A673 (cell line): ENCODE measurements around the gene BICC1. TPM values are rescaled to one million over a fixed set of nuclear protein-coding genes. Genes with fewer than 3 reads are reported as not detected.

ENCODE experiments used
- BruUV-seq: library from RNA; stranded (reverse); fragments of 400-500 nt; replicated peaks from 2 replicates; lab custom pipeline; 2021; lab: Mats Ljungman, UMichigan
- CTCF ChIA-PET: fragments of 300-600 bp; sonication (Branson Sonifier 250); formaldehyde crosslinking; loops from one replicate; lab custom pipeline; 2022; ENCODE audit warnings: antibody characterized with exemption; lab: Charles Lee
- POLR2A ChIA-PET: fragments of 300-600 bp; sonication (Branson Sonifier 250); formaldehyde crosslinking; loops from one replicate; lab custom pipeline; 2022; ENCODE audit warnings: antibody characterized with exemption; ENCODE audit not compliant: low non-redundant PET; lab: Charles Lee
- DNase-seq: peaks from one replicate; pipeline ENCODE4 v3.0.0-alpha.2; 2015; ENCODE audit warnings: low spot score
- H3K27ac ChIP-seq: fragments of 200-600 bp; sonication (generic); 2 replicates; pipeline ENCODE4 v1.5.1; 2016; ENCODE audit warnings: mixed run types, low read depth, mild to moderate bottlenecking, mixed read lengths, antibody characterized with exemption, low read length; ENCODE audit not compliant: poor library complexity, severe bottlenecking
- H3K27me3 ChIP-seq: fragments of 200-600 bp; sonication (generic); replicated peaks from 2 replicates; pipeline ENCODE4 v1.6.1; 2017; ENCODE audit warnings: mixed run types, low read depth, mild to moderate bottlenecking, mixed read lengths, antibody characterized with exemption, low read length; ENCODE audit not compliant: insufficient read depth, poor library complexity
- H3K36me3 ChIP-seq: fragments of 200-600 bp; sonication (generic); 2 replicates; pipeline ENCODE4 v1.6.1; 2016; ENCODE audit warnings: mixed run types, mild to moderate bottlenecking, mixed read lengths, antibody characterized with exemption, low read length; ENCODE audit not compliant: insufficient read depth, poor library complexity, severe bottlenecking
- H3K4me1 ChIP-seq: fragments of 200-600 bp; sonication (generic); 2 replicates; pipeline ENCODE4 v1.6.1; 2017; ENCODE audit warnings: mixed run types, mild to moderate bottlenecking, mixed read lengths, antibody characterized with exemption, low read length; ENCODE audit not compliant: insufficient read depth, poor library complexity, severe bottlenecking
- H3K4me3 ChIP-seq: fragments of 200-600 bp; sonication (generic); 2 replicates; pipeline ENCODE4 v1.5.1; 2016; ENCODE audit warnings: low read depth, mixed run types, mild to moderate bottlenecking, mixed read lengths, low read length; ENCODE audit not compliant: poor library complexity, severe bottlenecking
- H3K9me3 ChIP-seq: fragments of 200-600 bp; sonication (generic); 2 replicates; pipeline ENCODE4 v1.6.1; 2016; ENCODE audit warnings: mixed run types, low read depth, mild to moderate bottlenecking, mixed read lengths, antibody characterized with exemption, low read length; ENCODE audit not compliant: poor library complexity, severe bottlenecking
- CTCF ChIP-seq: fragments of 300-800, 200-600 bp; sonication (generic); conservative IDR thresholded peaks from 2 replicates; pipeline ENCODE4 v1.5.1; 2017; ENCODE audit warnings: low read depth, mild to moderate bottlenecking, antibody characterized with exemption, low read length, moderate library complexity, mixed read lengths
- EZH2 ChIP-seq: fragments of 200-600 bp; sonication (generic); IDR thresholded peaks from 2 replicates; pipeline ENCODE4 v1.6.1; 2017; ENCODE audit warnings: borderline replicate concordance, low read depth, mild to moderate bottlenecking, mixed read lengths, antibody characterized with exemption, low read length; ENCODE audit not compliant: poor library complexity, severe bottlenecking
- intact Hi-C: fragments of 100-400 bp; cut with micrococcal nuclease; formaldehyde crosslinking; loops from one replicate; pipeline ENCODE4 v1.10.0; 2022; ENCODE audit not compliant: unreplicated experiment
- total RNA-seq: library from RNA; stranded (reverse); gene quantifications from 2 replicates; pipeline ENCODE4 v1.2.3, GENCODE V29; 2021

BICC1 gene
- total RNA-seq, 1 experiment from 2014 or later: 1.6 TPM

- ChIA-PET POLR2A (no interaction called here), CTCF (no interaction called here)
- no peaks in the 10 kb centered on the region for H3K4me1 ChIP-seq
- TF ChIP-seq EZH2 (no peak), CTCF (no peak)
- no TSS peak for BruUV-seq
- H3K36me3 ChIP-seq: no peaks in the 10 kb centered on the region
- DNase-seq: peak; percentile 24
- H3K9me3 ChIP-seq: no peaks in the 10 kb centered on the region
- H3K4me3 ChIP-seq: no peak overlapping the region
- intact Hi-C loops: loop anchor here (10.0 kb wide), 1 partner anchor 361 kb away; no protein-coding TSS in a partner anchor
- H3K27ac ChIP-seq: no peak overlapping the region
- no peaks in the 10 kb centered on the region for H3K27me3 ChIP-seq
Observed at GRCh38 chr10:58775960-58776567, 263.4 kb downstream of the BICC1 start.

DNA sequence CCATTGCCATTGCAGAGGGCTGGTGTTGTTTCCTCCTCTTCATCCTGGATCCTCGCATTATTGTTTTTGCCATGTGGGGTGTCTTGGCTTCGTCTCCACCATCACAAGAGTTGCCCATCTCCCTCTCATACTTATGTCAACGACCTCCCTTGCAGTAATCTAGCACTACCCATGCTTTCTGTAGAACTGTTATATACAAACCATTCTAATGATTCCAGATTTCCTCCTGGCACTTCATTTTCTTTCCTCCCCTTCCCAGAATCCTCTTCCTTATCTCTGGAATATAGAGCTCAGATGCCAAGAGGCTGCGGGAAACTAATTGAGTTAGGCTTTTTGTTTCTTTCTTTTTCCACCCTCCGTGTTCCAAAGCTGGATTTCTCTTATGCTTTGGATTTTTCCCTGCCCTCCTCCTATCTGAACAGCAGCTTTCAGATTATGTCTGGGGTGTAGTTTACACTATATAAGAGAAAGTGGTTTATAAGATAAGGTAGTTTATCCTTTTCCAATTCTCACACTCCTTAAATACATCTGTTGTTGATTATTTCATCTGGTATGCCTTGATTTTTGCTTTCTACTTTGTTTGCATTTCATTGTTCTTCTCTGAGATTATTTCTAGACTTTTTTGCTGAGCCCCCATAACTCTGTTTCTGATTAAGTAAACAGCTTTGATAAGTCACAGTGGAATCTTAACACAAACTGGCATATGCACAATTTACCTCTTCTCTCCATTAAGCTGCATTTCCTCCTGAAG, 264.1 kb downstream of the BICC1 start:
- BruUV-seq: no TSS peak
- Histone ChIP-seq H3K27ac (no peak overlapping the region), H3K36me3 (no peaks in the 10 kb centered on the region), H3K27me3 (no peaks in the 10 kb centered on the region), H3K9me3 (no peaks in the 10 kb centered on the region), H3K4me1 (no peaks in the 10 kb centered on the region), H3K4me3 (no peak overlapping the region)
- intact Hi-C loops: loop anchor here (10.0 kb wide), 1 partner anchor 362 kb away; no protein-coding TSS in a partner anchor
- POLR2A ChIA-PET: no interaction called here
- no peak for DNase-seq
- TF ChIP-seq EZH2 (no peak), CTCF (no peak)
- CTCF ChIA-PET: no interaction called here

GRCh38 chr10:58778966-58779365, 266.3 kb downstream of the BICC1 start:
- ChIA-PET CTCF (no interaction called here), POLR2A (no interaction called here)
- Histone ChIP-seq H3K36me3 (no peaks in the 10 kb centered on the region), H3K27ac (no peak overlapping the region), H3K4me3 (no peak overlapping the region), H3K27me3 (no peaks in the 10 kb centered on the region), H3K9me3 (no peaks in the 10 kb centered on the region), H3K4me1 (no peaks in the 10 kb centered on the region)
- DNase-seq: no peak
- TF ChIP-seq CTCF: no peak
- BruUV-seq: no TSS peak
- intact Hi-C loops: loop anchor here (10.0 kb wide), 1 partner anchor 364 kb away; no protein-coding TSS in a partner anchor
